ENCODE data around the gene MAP3K2.

DNA sequence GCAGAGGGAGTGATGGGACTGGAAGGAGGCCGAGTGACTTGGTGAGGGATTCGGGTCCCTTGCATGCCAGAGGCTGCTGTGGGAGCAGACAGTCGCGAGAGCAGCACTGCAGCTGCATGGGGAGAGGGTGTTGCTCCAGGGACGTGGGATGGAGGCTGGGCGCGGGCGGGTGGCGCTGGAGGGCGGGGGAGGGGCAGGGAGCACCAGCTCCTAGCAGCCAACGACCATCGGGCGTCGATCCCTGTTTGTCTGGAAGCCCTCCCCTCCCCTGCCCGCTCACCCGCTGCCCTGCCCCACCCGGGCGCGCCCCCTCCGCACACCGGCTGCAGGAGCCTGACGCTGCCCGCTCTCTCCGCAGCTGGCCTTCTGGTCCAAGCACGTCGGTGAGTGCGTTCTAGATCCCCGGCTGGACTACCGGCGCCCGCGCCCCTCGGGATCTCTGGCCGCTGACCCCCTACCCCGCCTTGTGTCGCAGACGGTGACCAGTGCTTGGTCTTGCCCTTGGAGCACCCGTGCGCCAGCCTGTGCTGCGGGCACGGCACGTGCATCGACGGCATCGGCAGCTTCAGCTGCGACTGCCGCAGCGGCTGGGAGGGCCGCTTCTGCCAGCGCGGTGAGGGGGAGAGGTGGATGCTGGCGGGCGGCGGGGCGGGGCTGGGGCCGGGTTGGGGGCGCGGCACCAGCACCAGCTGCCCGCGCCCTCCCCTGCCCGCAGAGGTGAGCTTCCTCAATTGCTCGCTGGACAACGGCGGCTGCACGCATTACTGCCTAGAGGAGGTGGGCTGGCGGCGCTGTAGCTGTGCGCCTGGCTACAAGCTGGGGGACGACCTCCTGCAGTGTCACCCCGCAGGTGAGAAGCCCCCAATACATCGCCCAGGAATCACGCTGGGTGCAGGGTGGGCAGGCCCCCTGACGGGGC, 35.0 kb upstream of the MAP3K2 start:
- TF ChIP-seq TAF1 (IDR thresholded peaks at IDR 0.05; ENCODE audit: borderline replicate concordance, insufficient read depth, low read length) (no peak), POLR2AphosphoS5 (IDR thresholded peaks at IDR 0.05; ENCODE audit: low read depth, low read length) (no peak)
- TF ChIP-seq, protein P1, sequence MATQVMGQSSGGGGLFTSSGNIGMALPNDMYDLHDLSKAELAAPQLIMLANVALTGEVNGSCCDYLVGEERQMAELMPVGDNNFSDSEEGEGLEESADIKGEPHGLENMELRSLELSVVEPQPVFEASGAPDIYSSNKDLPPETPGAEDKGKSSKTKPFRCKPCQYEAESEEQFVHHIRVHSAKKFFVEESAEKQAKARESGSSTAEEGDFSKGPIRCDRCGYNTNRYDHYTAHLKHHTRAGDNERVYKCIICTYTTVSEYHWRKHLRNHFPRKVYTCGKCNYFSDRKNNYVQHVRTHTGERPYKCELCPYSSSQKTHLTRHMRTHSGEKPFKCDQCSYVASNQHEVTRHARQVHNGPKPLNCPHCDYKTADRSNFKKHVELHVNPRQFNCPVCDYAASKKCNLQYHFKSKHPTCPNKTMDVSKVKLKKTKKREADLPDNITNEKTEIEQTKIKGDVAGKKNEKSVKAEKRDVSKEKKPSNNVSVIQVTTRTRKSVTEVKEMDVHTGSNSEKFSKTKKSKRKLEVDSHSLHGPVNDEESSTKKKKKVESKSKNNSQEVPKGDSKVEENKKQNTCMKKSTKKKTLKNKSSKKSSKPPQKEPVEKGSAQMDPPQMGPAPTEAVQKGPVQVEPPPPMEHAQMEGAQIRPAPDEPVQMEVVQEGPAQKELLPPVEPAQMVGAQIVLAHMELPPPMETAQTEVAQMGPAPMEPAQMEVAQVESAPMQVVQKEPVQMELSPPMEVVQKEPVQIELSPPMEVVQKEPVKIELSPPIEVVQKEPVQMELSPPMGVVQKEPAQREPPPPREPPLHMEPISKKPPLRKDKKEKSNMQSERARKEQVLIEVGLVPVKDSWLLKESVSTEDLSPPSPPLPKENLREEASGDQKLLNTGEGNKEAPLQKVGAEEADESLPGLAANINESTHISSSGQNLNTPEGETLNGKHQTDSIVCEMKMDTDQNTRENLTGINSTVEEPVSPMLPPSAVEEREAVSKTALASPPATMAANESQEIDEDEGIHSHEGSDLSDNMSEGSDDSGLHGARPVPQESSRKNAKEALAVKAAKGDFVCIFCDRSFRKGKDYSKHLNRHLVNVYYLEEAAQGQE (IDR thresholded peaks at IDR 0.05; ENCODE audit: insufficient read depth in 1 of 2, low read depth in 2 of 2, low read length in 2 of 2) = no peak
